Panc1 (cell line): ENCODE results near the gene TCEA3. TPM values are rescaled to one million over a fixed set of nuclear protein-coding genes. Genes with fewer than 3 reads are reported as not detected.

Experiments
- ATAC-seq: fragments of 200-7000 bp; cut with Tn5 transposase; 2 replicates; pipeline ENCODE4 v1.9.1; 2020; ENCODE audit warnings: mild to moderate bottlenecking, moderate library complexity
- BruUV-seq: library from RNA; stranded (reverse); fragments of 400-500 nt; replicated peaks from 2 replicates; lab custom pipeline; 2021; lab: Mats Ljungman, UMichigan
- CTCF ChIA-PET: fragments of 300-600 bp; sonication (Branson Sonifier 250); formaldehyde crosslinking; loops from one replicate; lab custom pipeline; 2022; ENCODE audit warnings: antibody characterized with exemption; lab: Charles Lee
- POLR2A ChIA-PET: fragments of 300-600 bp; sonication (Branson Sonifier 250); formaldehyde crosslinking; loops from one replicate; lab custom pipeline; 2022; ENCODE audit warnings: antibody characterized with exemption; lab: Charles Lee
- DNase-seq: peaks from one replicate; pipeline ENCODE4 v3.0.0-alpha.2; 2010; ENCODE audit warnings: low read depth, low spot score
- H3K27ac ChIP-seq: 2 replicates; pipeline ENCODE4 v1.5.1; 2011; ENCODE audit warnings: mild to moderate bottlenecking, low read length, inconsistent platforms
- H3K27me3 ChIP-seq: fragments of 200-500 bp; sonication (Bioruptor generic); 2 replicates; pipeline ENCODE4 v1.6.0; 2014; ENCODE audit warnings: low read length, inconsistent platforms; ENCODE audit not compliant: control insufficient read depth, insufficient read depth
- H3K36me3 ChIP-seq: fragments of 200-500 bp; sonication (Bioruptor generic); 2 replicates; pipeline ENCODE4 v1.5.1; 2014; ENCODE audit warnings: inconsistent platforms, mild to moderate bottlenecking, low read length, moderate library complexity; ENCODE audit not compliant: control insufficient read depth, insufficient read depth
- H3K4me1 ChIP-seq: 2 replicates; pipeline ENCODE4 v1.5.1; 2011; ENCODE audit warnings: inconsistent platforms, mild to moderate bottlenecking, low read length, moderate library complexity; ENCODE audit not compliant: control insufficient read depth, insufficient read depth
- H3K4me3 ChIP-seq, 2 experiments: 2 replicates each; pipeline ENCODE4 v1.5.1; 2011 to 2012; ENCODE audit warnings: low read depth in 2 of 2, low read length in 2 of 2, mild to moderate bottlenecking in 2 of 2, inconsistent platforms in 1 of 2, moderate library complexity in 1 of 2
- H3K9me3 ChIP-seq: fragments of 200-500 bp; sonication (Bioruptor generic); 2 replicates; pipeline ENCODE4 v1.5.1; 2014; ENCODE audit warnings: low read depth, mild to moderate bottlenecking, inconsistent platforms, low read length, moderate library complexity; ENCODE audit not compliant: control insufficient read depth, insufficient read depth
- POLR2AphosphoS5 ChIP-seq: IDR thresholded peaks from 2 replicates; pipeline ENCODE4 v1.6.1; 2012; ENCODE audit warnings: mild to moderate bottlenecking, low read depth, low read length, moderate library complexity
- SIN3A ChIP-seq: IDR thresholded peaks from 2 replicates; pipeline ENCODE4 v1.6.1; 2012; ENCODE audit warnings: low read depth, mild to moderate bottlenecking, low read length, moderate library complexity, borderline replicate concordance; ENCODE audit not compliant: insufficient read depth
- TCF7L2 ChIP-seq: IDR thresholded peaks from 2 replicates; pipeline ENCODE4 v1.6.1; 2011; ENCODE audit warnings: mild to moderate bottlenecking, low read depth, low read length, inconsistent platforms
- in situ Hi-C: cut with HindIII; loops from 2 replicates; pipeline ENCODE4 v1.10.0; 2016; ENCODE audit warnings: low sequenced_read_pairs, low pct_unique_long_range_greater_than_20kb
- intact Hi-C: fragments of 100-400 bp; cut with micrococcal nuclease; formaldehyde crosslinking; loops from one replicate; pipeline ENCODE4 v1.10.0; 2022; ENCODE audit not compliant: unreplicated experiment
- total RNA-seq: library from RNA; stranded (reverse); gene quantifications from one replicate; pipeline ENCODE4 v1.2.1, GENCODE V29; 2021; ENCODE audit not compliant: unreplicated experiment
- TF ChIP-seq, protein P1 (sequence below), 2 experiments: IDR thresholded peaks; 2 replicates each; pipeline ENCODE4 v1.6.1; 2011 to 2012; ENCODE audit warnings: low read depth in 2 of 2, control low read depth in 1 of 2, low read length in 1 of 2, mild to moderate bottlenecking in 1 of 2, moderate library complexity in 1 of 2; ENCODE audit not compliant: insufficient read depth in 1 of 2
- TF ChIP-seq, protein P2 (sequence below): fragments of 450-650 bp; IDR thresholded peaks from 2 replicates; pipeline ENCODE4 v1.5.1; 2017; ENCODE audit warnings: mild to moderate bottlenecking

The TCEA3 gene
- total RNA-seq, 1 experiment from 2014 or later, result 8.3 TPM

DNA sequence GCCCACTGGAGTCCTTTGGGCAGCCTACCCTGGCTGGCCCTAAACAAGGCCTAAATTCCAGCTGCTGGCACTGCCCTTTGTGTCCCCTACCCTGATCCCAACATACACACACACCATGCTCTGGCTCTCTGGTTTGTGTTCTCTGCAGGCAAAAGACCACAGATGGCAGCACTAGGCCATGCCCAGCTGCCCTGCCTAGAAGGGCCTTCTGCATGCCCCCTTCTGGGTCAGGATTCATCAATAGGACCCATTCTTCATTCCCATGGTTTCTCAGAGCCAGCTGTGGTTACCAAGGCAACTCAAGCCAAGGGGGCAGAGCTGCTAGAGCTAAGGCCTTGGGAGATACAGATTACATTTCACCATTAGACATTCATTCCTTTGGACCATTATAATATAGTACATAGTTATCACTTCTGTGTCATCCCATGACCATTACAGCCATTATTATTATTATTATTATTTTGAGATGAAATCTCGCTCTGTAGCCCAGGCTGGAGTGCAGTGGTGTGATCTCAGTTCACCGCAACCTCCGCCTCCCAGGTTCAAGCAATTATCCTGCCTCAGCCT is 42.0 kb upstream of the TCEA3 start:
- CTCF ChIA-PET, result no interaction called here
- ATAC-seq (no peak; the same call in 1 of the 2 replicates), DNase-seq (no peak)
- H3K27me3 ChIP-seq, result no peaks in the 10 kb centered on the region
- H3K4me3 ChIP-seq, result no peak overlapping the region
- BruUV-seq, result no TSS peak
- H3K27ac ChIP-seq, result no peak overlapping the region
- no peak for TF ChIP-seq POLR2AphosphoS5
- no peak for TF ChIP-seq TCF7L2
- TF ChIP-seq, protein P1, sequence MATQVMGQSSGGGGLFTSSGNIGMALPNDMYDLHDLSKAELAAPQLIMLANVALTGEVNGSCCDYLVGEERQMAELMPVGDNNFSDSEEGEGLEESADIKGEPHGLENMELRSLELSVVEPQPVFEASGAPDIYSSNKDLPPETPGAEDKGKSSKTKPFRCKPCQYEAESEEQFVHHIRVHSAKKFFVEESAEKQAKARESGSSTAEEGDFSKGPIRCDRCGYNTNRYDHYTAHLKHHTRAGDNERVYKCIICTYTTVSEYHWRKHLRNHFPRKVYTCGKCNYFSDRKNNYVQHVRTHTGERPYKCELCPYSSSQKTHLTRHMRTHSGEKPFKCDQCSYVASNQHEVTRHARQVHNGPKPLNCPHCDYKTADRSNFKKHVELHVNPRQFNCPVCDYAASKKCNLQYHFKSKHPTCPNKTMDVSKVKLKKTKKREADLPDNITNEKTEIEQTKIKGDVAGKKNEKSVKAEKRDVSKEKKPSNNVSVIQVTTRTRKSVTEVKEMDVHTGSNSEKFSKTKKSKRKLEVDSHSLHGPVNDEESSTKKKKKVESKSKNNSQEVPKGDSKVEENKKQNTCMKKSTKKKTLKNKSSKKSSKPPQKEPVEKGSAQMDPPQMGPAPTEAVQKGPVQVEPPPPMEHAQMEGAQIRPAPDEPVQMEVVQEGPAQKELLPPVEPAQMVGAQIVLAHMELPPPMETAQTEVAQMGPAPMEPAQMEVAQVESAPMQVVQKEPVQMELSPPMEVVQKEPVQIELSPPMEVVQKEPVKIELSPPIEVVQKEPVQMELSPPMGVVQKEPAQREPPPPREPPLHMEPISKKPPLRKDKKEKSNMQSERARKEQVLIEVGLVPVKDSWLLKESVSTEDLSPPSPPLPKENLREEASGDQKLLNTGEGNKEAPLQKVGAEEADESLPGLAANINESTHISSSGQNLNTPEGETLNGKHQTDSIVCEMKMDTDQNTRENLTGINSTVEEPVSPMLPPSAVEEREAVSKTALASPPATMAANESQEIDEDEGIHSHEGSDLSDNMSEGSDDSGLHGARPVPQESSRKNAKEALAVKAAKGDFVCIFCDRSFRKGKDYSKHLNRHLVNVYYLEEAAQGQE (IDR thresholded peaks at IDR 0.05; ENCODE audit: insufficient read depth in 1 of 2, low read depth in 2 of 2, low read length in 1 of 2), result no peak
- TF ChIP-seq, protein P2, sequence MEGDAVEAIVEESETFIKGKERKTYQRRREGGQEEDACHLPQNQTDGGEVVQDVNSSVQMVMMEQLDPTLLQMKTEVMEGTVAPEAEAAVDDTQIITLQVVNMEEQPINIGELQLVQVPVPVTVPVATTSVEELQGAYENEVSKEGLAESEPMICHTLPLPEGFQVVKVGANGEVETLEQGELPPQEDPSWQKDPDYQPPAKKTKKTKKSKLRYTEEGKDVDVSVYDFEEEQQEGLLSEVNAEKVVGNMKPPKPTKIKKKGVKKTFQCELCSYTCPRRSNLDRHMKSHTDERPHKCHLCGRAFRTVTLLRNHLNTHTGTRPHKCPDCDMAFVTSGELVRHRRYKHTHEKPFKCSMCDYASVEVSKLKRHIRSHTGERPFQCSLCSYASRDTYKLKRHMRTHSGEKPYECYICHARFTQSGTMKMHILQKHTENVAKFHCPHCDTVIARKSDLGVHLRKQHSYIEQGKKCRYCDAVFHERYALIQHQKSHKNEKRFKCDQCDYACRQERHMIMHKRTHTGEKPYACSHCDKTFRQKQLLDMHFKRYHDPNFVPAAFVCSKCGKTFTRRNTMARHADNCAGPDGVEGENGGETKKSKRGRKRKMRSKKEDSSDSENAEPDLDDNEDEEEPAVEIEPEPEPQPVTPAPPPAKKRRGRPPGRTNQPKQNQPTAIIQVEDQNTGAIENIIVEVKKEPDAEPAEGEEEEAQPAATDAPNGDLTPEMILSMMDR, result no peak
- TF ChIP-seq SIN3A, result no peak
- no peaks in the 10 kb centered on the region for H3K36me3 ChIP-seq
- H3K9me3 ChIP-seq, result no peaks in the 10 kb centered on the region
- POLR2A ChIA-PET, result no interaction called here
- in situ Hi-C loops, result no loop called here
- 0 out of 2 replicates have a peak, but pooled peaks cover 5% of the 10 kb centered on the region for H3K4me1 ChIP-seq
- intact Hi-C loops, result no loop called here

DNA sequence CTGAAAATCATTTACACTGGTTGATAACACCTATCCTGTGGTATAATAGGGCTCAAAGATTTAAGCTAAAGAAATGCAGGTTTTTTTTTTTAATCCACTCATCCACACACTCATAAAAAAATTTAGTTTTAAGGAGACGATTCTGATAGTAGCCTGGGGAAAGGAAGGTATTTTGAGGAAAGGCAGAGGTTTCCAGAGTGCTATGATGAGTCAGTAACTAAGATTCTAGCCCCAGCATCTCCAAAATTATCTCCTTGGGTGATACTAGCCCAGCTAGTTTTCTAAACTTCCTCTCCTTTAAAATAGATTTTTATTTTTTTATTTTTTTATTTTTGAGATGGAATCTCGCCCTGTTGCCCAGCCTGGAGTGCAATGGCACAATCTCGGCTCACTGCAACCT is 38.7 kb upstream of the TCEA3 start:
- ATAC-seq (no peak), DNase-seq (no peak)
- Histone ChIP-seq H3K27me3 (no peaks in the 10 kb centered on the region), H3K4me1 (no peaks in the 10 kb centered on the region), H3K9me3 (no peaks in the 10 kb centered on the region), H3K36me3 (no peaks in the 10 kb centered on the region), H3K27ac (no peak overlapping the region), H3K4me3 (no peak overlapping the region)
- ChIA-PET CTCF (no interaction called here), POLR2A (interaction anchor here (0.6 kb wide), 2 partner anchors 374 to 391 kb away, joined by 4 to 6 read pairs; no protein-coding TSS in a partner anchor)
- intact Hi-C loops, result no loop called here
- no TSS peak for BruUV-seq
- in situ Hi-C loops, result no loop called here
- TF ChIP-seq SIN3A (no peak), POLR2AphosphoS5 (no peak)

DNA sequence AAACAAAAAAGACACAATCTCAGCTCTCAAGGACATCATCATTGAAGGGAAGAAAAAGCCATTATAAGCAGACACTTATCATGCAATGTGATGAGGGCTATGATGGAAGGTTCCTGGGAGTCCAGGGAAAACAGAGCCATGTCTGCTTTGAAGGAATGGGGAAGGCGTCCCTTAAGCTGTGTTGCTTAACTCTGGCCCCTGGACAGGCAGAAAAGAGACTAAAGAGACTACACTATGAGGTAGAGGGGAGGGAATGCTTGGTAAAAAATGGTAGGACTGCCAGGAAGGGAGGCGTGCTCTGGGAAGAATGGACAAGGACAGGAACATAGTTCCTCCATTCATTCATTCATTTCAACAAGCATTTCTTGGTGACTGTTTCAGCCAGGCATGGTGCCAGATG is 38.2 kb upstream of the TCEA3 start:
- DNase-seq (no peak), ATAC-seq (no peak)
- H3K27me3 ChIP-seq, result no peaks in the 10 kb centered on the region
- ChIA-PET POLR2A (interaction anchor here (0.6 kb wide), 2 partner anchors 374 to 390 kb away, joined by 4 to 6 read pairs; no protein-coding TSS in a partner anchor), CTCF (no interaction called here)
- H3K27ac ChIP-seq, result no peak overlapping the region
- TF ChIP-seq, protein P1 (IDR thresholded peaks at IDR 0.05; ENCODE audit: insufficient read depth in 1 of 2, low read depth in 2 of 2, low read length in 1 of 2), result no peak
- TF ChIP-seq, protein P2, result no peak
- no peak for TF ChIP-seq POLR2AphosphoS5
- no peak for TF ChIP-seq TCF7L2
- no peak for TF ChIP-seq SIN3A
- H3K4me1 ChIP-seq, result no peaks in the 10 kb centered on the region
- BruUV-seq, result no TSS peak
- H3K9me3 ChIP-seq, result no peaks in the 10 kb centered on the region
- H3K4me3 ChIP-seq, result no peak overlapping the region
- in situ Hi-C loops, result no loop called here
- intact Hi-C loops, result no loop called here
- no peaks in the 10 kb centered on the region for H3K36me3 ChIP-seq
